Measurements from ENCODE around the gene RASA3. TPM values are rescaled to one million over a fixed set of nuclear protein-coding genes. Genes with fewer than 3 reads are reported as not detected.

The RASA3 gene
- total RNA-seq, 1 experiment from 2014 or later: 9.1 TPM

DNA sequence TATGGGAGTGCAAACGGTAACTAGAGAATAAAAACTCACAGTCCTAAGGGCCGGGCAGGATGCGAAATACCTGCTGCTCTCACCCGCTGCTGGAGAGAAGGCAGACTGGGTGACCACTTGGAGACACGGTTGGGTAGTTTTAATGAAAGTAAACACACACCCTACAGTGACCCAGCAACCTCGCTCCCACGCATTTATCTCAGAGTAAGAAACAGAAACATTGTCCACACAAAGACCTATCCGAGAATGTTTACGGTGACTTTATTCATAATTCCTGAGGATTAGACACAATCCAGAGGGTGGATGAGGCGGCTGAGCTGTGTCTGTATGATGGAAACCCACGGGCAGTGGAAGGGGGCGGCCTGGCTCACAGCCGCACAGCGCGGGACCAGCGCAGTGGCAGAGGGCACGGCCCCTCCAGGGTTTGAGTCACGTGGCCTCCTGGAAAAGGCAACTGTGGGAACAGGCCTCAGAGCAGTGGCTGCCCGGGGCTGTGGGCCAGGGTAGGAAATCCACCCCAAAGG lies 85.0 kb downstream of the RASA3 start:
- Histone ChIP-seq H3K4me3 (ENCODE audit: low read length) (no peak overlapping the region), H3K4me1 (ENCODE audit: insufficient read depth, low read length) (no peaks in the 10 kb centered on the region), H3K9me3 (ENCODE audit: low read length) (no peaks in the 10 kb centered on the region), H2AFZ (ENCODE audit: low read length) (no peak overlapping the region), H3K79me2 (ENCODE audit: low read length) (no peaks in the 10 kb centered on the region), H3K27ac (ENCODE audit: low read length) (no peak overlapping the region), H3K9me2 (replicated peaks; ENCODE audit: low read length) (no peaks in the 10 kb centered on the region), H3F3A (ENCODE audit: low read length, unreplicated experiment) (no peaks in the 10 kb centered on the region), H3K9ac (ENCODE audit: low read length) (no peak overlapping the region), H3K4me2 (ENCODE audit: low read length) (no peak overlapping the region), H3K36me3 (ENCODE audit: low read depth, low read length) (no peaks in the 10 kb centered on the region), H3K27me3 (ENCODE audit: low read length) (no peaks in the 10 kb centered on the region), H4K20me1 (ENCODE audit: low read length) (no peaks in the 10 kb centered on the region)
- BruUV-seq (replicated peaks): no TSS peak
- TF ChIP-seq EZH2phosphoT487 (IDR thresholded peaks at IDR 0.05; ENCODE audit: borderline replicate concordance, low read length) (no peak), EZH2 (IDR thresholded peaks at IDR 0.05; ENCODE audit: low read length, unreplicated experiment) (no peak)
- TF ChIP-seq, protein P1, sequence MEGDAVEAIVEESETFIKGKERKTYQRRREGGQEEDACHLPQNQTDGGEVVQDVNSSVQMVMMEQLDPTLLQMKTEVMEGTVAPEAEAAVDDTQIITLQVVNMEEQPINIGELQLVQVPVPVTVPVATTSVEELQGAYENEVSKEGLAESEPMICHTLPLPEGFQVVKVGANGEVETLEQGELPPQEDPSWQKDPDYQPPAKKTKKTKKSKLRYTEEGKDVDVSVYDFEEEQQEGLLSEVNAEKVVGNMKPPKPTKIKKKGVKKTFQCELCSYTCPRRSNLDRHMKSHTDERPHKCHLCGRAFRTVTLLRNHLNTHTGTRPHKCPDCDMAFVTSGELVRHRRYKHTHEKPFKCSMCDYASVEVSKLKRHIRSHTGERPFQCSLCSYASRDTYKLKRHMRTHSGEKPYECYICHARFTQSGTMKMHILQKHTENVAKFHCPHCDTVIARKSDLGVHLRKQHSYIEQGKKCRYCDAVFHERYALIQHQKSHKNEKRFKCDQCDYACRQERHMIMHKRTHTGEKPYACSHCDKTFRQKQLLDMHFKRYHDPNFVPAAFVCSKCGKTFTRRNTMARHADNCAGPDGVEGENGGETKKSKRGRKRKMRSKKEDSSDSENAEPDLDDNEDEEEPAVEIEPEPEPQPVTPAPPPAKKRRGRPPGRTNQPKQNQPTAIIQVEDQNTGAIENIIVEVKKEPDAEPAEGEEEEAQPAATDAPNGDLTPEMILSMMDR (conservative IDR thresholded peaks at IDR 0.05; ENCODE audit: low read depth, low read length): no peak
- intact Hi-C loops (cut with micrococcal nuclease): no loop called here
- DNase-seq: no peak
- POLR2A ChIA-PET (ENCODE audit: unreplicated experiment): no interaction called here
- ATAC-seq: no peak
- CTCF ChIA-PET: no interaction called here

DNA sequence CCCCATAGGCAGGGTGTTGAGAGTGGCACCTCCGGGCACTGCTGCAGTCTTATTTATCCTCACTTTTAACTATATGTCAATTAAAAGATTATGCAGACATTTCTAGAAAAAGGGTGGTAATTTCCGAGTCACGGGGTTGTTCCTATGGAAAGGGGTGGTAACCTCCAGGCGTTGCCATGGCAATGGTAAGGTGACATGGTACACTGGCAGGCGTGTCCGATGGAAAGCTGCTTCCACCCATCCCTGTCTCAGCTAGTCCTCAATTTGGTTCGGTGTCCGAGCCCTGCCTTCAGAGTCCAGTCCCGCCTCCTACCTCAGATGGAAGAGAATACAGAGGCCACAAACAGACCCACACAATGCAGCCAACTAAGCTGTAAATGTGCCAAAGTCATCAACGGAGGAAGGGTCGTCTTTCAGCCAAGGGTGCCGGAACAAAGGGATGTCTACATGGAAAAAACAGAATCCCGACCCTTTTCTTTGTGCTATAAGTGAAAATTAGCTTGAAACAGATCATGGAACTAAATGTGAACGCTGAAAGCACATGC lies 85.9 kb downstream of the RASA3 start:
- Histone ChIP-seq H3K4me3 (ENCODE audit: low read length) (no peak overlapping the region), H3K27me3 (ENCODE audit: low read length) (no peaks in the 10 kb centered on the region), H3K9me2 (replicated peaks; ENCODE audit: low read length) (no peaks in the 10 kb centered on the region), H3K4me1 (ENCODE audit: insufficient read depth, low read length) (no peaks in the 10 kb centered on the region), H3K79me2 (ENCODE audit: low read length) (no peaks in the 10 kb centered on the region), H3K4me2 (ENCODE audit: low read length) (no peak overlapping the region), H3K9me3 (ENCODE audit: low read length) (no peaks in the 10 kb centered on the region), H3K9ac (ENCODE audit: low read length) (no peak overlapping the region), H3K36me3 (ENCODE audit: low read depth, low read length) (no peaks in the 10 kb centered on the region), H4K20me1 (ENCODE audit: low read length) (no peaks in the 10 kb centered on the region), H2AFZ (ENCODE audit: low read length) (no peak overlapping the region), H3K27ac (ENCODE audit: low read length) (no peak overlapping the region), H3F3A (ENCODE audit: low read length, unreplicated experiment) (no peaks in the 10 kb centered on the region)
- no peak for TF ChIP-seq EZH2 (IDR thresholded peaks at IDR 0.05; ENCODE audit: low read length, unreplicated experiment)
- no peak for ATAC-seq
- BruUV-seq (replicated peaks): no TSS peak
- DNase-seq: no peak
- ChIA-PET POLR2A (ENCODE audit: unreplicated experiment) (no interaction called here), CTCF (no interaction called here)
- intact Hi-C loops (cut with micrococcal nuclease): no loop called here

DNA sequence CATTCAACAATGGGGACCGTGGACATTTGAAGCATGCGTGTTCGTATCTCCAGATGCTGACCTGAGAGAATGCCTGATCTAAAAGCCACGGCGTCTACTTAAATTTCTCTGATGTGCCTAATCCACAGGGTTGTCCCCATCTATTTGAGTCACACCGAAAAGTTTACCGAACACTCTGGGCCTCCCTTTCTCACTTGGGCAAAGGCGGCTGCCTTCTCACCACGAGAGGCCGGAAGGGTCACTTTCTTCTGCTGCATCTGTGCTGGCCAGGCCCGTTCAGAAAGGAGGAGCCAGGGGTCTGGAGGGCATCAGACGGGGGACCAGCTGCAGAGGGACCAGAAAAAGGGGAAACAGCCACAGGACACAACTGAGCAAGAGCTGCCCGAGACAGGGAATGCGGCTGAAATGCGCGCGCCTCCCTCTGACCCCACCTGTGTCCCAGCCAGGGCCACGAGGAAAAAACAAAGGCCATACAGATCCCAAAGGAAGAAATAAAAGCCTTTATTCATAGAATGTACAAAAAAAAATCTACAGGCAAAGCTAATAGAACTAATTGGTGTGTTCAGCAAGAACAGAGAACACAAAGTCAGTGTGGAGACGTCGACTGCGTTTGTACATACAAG lies 87.2 kb downstream of the RASA3 start:
- H3K27me3 ChIP-seq (ENCODE audit: low read length): no peaks in the 10 kb centered on the region
- ChIA-PET POLR2A (ENCODE audit: unreplicated experiment) (no interaction called here), CTCF (no interaction called here)
- no peaks in the 10 kb centered on the region for H3F3A ChIP-seq (ENCODE audit: low read length, unreplicated experiment)
- no peaks in the 10 kb centered on the region for H3K9me2 ChIP-seq (replicated peaks; ENCODE audit: low read length)
- H4K20me1 ChIP-seq (ENCODE audit: low read length): no peaks in the 10 kb centered on the region
- no peaks in the 10 kb centered on the region for H3K79me2 ChIP-seq (ENCODE audit: low read length)
- intact Hi-C loops (cut with micrococcal nuclease): no loop called here
- H3K27ac ChIP-seq (ENCODE audit: low read length): no peak overlapping the region
- no peak overlapping the region for H3K4me2 ChIP-seq (ENCODE audit: low read length)
- TF ChIP-seq EZH2phosphoT487 (IDR thresholded peaks at IDR 0.05; ENCODE audit: borderline replicate concordance, low read length) (no peak), EZH2 (IDR thresholded peaks at IDR 0.05; ENCODE audit: low read length, unreplicated experiment) (no peak)
- TF ChIP-seq, protein P1 (conservative IDR thresholded peaks at IDR 0.05; ENCODE audit: low read depth, low read length): no peak
- DNase-seq (no peak), ATAC-seq (no peak)
- no peaks in the 10 kb centered on the region for H3K36me3 ChIP-seq (ENCODE audit: low read depth, low read length)
- no peak overlapping the region for H3K9ac ChIP-seq (ENCODE audit: low read length)
- no TSS peak for BruUV-seq (replicated peaks)
- H3K9me3 ChIP-seq (ENCODE audit: low read length): no peaks in the 10 kb centered on the region
- no peak overlapping the region for H3K4me3 ChIP-seq (ENCODE audit: low read length)
- no peak overlapping the region for H2AFZ ChIP-seq (ENCODE audit: low read length)
- H3K4me1 ChIP-seq (ENCODE audit: insufficient read depth, low read length): no peaks in the 10 kb centered on the region
